Measurements from ENCODE around the gene ACOXL. TPM values are rescaled to one million over a fixed set of nuclear protein-coding genes. Genes with fewer than 3 reads are reported as not detected.
"Not testable (repeated sequence)": the region's sequence is repeated elsewhere in the genome, so short reads cannot be mapped to it uniquely, and the experiment has no call there.

The ACOXL gene
- 10 to 100 TPM; 29.3 to 30.3 TPM for total RNA-seq
- polyA plus RNA-seq (ENCODE audit: insufficient read length in 6 of 6): 10 to 100 TPM in 1 of 6 donors, 1 to 10 TPM in 5; 4.7 to 11.4 (median 6.6) TPM
- long read RNA-seq, donor 1, partial matches to known transcripts: 0 of 2 reads
- long read RNA-seq, donor 1, other reads (novel, unspliced or antisense): 0 of 2 reads
- long read RNA-seq, donor 2, partial matches to known transcripts: 0 of 1 reads
- long read RNA-seq, donor 2, other reads (novel, unspliced or antisense): 0 of 1 reads
- long read RNA-seq, donor 3: 0 reads
- long read RNA-seq, donor 4, partial matches to known transcripts: 2 of 13 reads
- long read RNA-seq, donor 4, other reads (novel, unspliced or antisense): 10 of 13 reads
- long read RNA-seq, donor 5: 0 reads
- long read RNA-seq, donor 6: 0 reads
- long read RNA-seq, donor 7: 0 reads
- long read RNA-seq, donor 8: 0 reads
- long read RNA-seq, donor 9: 0 reads
- long read RNA-seq, donor 10, partial matches to known transcripts: 1 of 6 reads
- long read RNA-seq, donor 10, other reads (novel, unspliced or antisense): 5 of 6 reads
- long read RNA-seq, donor 11: 0 reads
- long read RNA-seq, donor 12: 0 reads

DNA sequence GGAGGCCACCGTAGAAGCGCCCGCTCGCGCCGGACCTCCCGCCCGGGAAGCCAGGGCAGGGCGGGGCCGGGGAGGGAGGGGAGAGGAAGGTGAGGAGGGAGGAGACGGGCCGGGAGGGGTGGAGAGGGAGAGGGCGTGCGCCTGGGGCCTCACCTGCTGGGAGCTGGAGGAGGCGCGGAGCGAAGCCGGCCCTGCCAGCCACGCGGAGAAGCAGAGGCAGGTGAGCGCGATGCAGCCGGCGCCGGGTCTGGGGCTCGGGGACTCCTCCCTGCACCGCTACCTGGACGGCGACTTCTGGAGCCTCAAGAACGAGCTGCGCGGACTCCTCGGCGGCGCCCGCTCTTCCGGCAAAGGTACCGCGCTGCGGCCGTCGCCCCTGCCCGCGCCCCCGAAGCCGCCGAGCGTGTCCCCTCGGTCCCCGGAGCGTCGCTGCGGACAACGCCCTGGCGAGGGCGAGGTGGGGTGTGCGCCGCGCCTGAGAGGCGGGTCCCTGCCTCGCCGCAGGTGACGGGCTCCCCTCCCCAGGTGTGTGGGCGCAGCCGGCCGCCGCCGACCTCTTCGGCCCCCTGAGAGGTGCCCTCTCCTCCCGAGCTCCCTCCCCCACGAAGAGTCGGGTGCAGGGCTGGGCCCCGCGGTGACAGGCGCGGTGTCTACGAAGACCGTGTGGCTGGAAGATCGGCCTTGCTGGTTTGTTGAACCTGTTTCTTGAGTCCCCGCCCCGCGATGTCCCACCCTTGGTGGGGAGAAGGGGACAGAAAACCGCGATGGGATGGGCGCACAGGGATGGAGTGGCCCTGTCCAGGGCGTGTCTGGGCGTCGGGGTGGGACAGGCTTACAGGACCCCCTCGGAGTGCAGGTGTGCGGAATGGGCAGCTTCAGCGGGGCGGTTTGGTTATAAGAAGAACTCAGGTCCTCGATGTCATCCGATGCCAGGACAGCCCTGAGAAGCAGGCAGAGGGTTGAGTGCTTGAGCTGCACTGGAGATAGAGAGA is at the start of gene ACOXL:
ACOXL (plus strand) TSS at position 152 of the 992 bp plus-strand sequence. CDS start 35,817 bp downstream, outside the sequence.
- peak; percentile 92 for ATAC-seq
- no peaks in the 10 kb centered on the region for H3K9me3 ChIP-seq
- TF ChIP-seq, protein P1, sequence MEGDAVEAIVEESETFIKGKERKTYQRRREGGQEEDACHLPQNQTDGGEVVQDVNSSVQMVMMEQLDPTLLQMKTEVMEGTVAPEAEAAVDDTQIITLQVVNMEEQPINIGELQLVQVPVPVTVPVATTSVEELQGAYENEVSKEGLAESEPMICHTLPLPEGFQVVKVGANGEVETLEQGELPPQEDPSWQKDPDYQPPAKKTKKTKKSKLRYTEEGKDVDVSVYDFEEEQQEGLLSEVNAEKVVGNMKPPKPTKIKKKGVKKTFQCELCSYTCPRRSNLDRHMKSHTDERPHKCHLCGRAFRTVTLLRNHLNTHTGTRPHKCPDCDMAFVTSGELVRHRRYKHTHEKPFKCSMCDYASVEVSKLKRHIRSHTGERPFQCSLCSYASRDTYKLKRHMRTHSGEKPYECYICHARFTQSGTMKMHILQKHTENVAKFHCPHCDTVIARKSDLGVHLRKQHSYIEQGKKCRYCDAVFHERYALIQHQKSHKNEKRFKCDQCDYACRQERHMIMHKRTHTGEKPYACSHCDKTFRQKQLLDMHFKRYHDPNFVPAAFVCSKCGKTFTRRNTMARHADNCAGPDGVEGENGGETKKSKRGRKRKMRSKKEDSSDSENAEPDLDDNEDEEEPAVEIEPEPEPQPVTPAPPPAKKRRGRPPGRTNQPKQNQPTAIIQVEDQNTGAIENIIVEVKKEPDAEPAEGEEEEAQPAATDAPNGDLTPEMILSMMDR (IDR thresholded peaks at IDR 0.05): no peak
- intact Hi-C loops (cut with DNase I): no loop called here
- H3K4me1 ChIP-seq: peaks cover 0 to 12% of the 10 kb centered on the region in 2 donors
- peaks cover 22 to 71% of the 10 kb centered on the region in 2 donors for H3K27me3 ChIP-seq
- peak in 3 of 4 donors; percentile 53 to 94 (median 85) for DNase-seq
- H3K36me3 ChIP-seq: no peaks in the 10 kb centered on the region
- H3K4me3 ChIP-seq: peak within 1 kb of the TSS; percentile 45 to 49
- H3K27ac ChIP-seq: peak within 1 kb of the TSS; percentile 39 to 55

DNA sequence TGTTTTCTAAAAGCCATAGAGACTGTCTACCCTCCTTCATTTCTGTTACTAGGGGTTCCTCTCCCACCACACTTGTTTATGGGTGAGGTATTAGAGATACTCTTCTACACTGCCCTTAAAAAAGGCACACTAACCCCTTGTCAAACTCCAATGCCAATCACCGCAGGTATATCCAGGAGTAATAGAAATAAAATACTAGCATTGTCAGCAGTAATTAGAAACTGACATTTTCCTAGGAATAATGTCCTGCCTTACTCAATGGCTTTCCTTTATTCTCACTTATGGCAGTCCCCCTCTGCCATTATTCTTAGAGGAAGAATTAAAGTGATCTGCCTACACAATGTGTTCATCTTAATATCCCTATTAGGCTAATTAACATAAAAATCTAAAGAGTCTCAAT is 49.5 kb upstream of the ACOXL start:
- intact Hi-C loops (cut with DNase I): no loop called here

DNA sequence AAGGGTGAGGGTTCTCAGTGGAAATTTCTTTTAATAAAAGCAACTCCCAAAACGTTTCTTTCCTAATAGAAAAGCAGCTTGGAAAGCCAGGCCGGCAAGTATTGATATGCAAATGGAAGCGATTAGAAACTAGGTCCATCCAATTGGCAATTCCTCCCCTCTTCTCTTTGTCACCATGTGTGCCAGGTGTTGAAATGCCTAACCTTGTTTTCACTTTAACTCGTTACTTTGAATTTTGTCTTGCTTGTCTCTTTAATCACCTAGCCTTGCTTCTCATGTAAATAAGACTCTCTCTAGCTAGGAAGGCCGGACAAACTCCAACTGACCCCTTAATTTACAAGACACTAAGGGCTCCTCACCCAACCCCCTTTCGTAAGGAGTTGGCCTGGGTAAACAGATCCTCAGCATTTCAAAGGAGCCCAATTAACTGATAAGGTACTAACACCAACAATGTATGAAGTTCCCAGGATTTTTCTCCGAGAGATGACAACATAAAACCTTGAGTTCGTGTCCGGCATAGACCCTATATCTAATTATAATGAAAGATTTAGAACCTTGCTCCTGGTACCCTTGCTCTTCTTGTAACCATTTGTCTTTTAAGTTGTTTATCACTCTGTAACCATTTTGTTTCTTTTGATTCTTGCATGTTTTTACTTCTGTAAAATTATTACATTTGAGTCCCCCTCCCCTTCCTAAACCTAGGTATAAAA is 44.4 kb upstream of the ACOXL start:
- H3K27ac ChIP-seq; DNase-seq; ATAC-seq; H3K27me3 ChIP-seq; H3K4me1 ChIP-seq; intact Hi-C loops (cut with DNase I); H3K4me3 ChIP-seq; H3K36me3 ChIP-seq: not testable (repeated sequence)
- peaks cover 0 to 13% of the 10 kb centered on the region in 2 donors for H3K9me3 ChIP-seq

More for the DNA sequence above, 49.5 kb upstream of the ACOXL start:
- H3K36me3 ChIP-seq: no peaks in the 10 kb centered on the region
- TF ChIP-seq, protein P1 (IDR thresholded peaks at IDR 0.05): no peak
- no peak overlapping the region for H3K27ac ChIP-seq
- ATAC-seq (no peak), DNase-seq (no peak)
- peaks cover 0 to 13% of the 10 kb centered on the region in 2 donors for H3K4me1 ChIP-seq
- H3K27me3 ChIP-seq: no peaks in the 10 kb centered on the region
- H3K9me3 ChIP-seq: peaks cover 0 to 13% of the 10 kb centered on the region in 2 donors
- H3K4me3 ChIP-seq: no peak overlapping the region

DNA sequence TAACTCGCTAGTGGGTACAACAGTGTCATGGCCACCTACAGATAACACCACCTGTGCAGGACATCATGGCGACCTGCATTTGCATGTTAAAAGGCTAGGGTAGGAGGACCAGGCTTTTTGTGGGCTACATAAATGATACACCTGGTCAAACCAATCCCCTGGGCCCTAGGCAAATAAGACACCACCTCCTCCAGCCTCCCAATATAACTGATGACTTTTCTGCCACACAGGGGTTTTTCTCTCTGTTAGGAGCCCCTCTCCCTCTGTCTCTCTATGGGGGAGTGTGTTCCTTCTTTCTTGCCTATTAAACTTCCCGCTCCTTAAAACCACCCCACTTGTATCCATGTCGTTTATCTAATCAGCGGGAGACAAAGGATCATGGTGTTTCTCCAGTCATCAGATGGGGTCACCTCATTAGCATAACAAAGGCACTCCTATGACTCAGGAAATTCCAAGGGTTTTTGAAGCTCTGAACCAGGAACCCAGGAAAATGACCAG is 43.7 kb upstream of the ACOXL start:
- no peak overlapping the region for H3K4me3 ChIP-seq
- no peak for ATAC-seq
- no peaks in the 10 kb centered on the region for H3K36me3 ChIP-seq
- no peaks in the 10 kb centered on the region for H3K27me3 ChIP-seq
- intact Hi-C loops (cut with DNase I): no loop called here
- TF ChIP-seq, protein P1 (IDR thresholded peaks at IDR 0.05): no peak
- H3K4me1 ChIP-seq: no peaks in the 10 kb centered on the region
- peaks cover 0 to 13% of the 10 kb centered on the region in 2 donors for H3K9me3 ChIP-seq
- H3K27ac ChIP-seq: no peak overlapping the region
- DNase-seq: no peak

Measured in left lung (tissue), 14 donors.